GM19328 (cell line): ENCODE results near the gene ASPDH.
"Not testable (repeated sequence)": the region's sequence is repeated elsewhere in the genome, so short reads cannot be mapped to it uniquely, and the experiment has no call there.

Source experiments
- ATAC-seq: cut with Tn5 transposase; IDR thresholded peaks from one replicate; pipeline ENCODE4 v1.9.1; 2021; ENCODE audit warnings: mild to moderate bottlenecking, moderate library complexity; ENCODE audit not compliant: unreplicated experiment

ASPDH gene

DNA sequence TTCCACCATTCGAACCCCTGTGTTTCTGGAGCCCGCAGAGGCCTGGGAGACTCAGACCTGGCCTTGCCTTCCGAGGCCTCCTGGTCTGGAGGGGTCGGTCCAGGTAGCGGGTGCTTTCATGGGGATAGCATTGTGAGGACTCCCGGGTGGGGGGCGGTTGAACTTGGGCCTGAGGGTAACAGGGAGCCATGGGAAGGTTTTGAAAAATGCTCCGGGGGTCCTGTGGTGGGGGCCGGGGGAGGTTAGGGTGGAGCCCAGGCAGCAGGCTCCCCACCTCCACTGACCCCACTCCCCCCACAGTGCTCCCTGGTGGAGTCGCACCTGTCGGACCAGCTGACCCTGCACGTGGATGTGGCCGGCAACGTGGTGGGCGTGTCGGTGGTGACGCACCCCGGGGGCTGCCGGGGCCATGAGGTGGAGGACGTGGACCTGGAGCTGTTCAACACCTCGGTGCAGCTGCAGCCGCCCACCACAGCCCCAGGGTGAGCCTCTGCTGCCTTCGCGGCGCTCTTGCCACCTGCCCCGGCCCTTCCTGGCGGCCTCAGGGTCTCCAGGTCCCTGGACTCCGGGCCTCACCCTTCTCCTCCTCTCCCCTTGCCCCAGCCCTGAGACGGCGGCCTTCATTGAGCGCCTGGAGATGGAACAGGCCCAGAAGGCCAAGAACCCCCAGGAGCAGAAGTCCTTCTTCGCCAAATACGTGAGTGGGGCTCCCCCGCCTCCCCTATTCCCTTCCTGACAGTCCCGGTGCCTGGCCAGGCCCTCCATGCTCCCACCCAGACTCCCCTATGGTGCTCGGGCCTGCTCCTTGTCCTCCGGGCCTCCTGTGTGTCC is 33.2 kb downstream of the ASPDH start:
- no peak for ATAC-seq

DNA sequence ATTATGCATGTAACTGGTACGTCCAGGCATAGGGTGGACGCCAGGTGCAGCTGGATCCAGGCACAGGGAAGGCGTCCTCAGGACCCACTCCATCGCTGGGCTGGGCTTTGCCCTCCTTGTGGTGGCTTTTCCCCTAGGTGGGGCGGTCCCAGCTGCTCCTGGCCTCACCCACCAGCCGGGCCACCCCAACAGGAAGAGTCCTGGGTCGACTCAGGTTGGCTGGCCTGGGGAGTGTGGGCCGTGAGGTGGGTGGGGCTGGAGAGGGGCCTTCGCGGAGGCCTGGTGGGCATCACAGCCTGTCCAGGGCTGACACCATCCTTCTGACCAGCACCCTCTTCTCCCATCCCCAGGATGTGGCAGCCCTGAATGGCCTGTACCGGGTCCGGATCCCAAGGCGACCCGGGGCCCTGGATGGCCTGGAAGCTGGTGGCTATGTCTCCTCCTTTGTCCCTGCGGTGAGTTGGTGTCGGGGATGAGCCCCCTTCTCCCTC is 33.9 kb downstream of the ASPDH start:
- ATAC-seq = no peak

DNA sequence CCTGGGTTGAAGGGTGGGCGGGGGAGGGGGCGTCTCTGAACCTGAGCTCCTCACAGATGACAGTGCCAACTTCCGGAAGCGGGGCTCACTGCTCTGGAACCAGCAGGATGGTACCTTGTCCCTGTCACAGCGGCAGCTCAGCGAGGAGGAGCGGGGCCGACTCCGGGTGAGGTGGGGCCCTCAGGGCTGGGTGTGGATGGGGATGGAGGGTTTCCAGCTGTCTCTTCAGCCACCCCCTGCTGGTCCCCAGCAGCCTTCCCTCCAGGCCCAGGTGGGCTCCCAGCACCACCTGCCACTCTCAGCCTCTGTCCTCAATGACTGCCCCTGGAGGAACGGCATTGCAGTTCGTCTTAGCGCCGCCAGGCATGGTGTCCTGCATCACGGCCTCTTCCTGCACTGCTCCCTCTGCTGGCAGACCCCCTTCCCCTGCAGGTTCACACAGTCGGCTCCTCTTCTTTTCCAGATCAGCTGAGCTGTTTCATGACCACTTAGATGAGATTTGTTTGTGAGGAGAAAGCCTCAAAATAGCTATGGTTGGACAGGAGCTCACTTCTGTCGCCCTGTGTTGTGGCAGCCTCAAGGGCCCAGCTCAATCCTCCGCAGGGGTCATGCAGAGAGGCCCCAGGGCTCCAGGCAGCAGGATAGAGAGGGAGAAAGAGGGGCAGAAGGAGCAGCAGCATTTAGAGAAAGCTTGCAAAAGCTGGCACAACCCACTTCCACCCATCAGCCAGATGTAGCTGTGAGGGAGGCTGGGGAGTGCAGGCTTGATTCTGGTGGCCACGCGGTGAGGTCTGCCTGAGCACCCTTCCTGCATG is 34.6 kb downstream of the ASPDH start:
- no peak for ATAC-seq

DNA sequence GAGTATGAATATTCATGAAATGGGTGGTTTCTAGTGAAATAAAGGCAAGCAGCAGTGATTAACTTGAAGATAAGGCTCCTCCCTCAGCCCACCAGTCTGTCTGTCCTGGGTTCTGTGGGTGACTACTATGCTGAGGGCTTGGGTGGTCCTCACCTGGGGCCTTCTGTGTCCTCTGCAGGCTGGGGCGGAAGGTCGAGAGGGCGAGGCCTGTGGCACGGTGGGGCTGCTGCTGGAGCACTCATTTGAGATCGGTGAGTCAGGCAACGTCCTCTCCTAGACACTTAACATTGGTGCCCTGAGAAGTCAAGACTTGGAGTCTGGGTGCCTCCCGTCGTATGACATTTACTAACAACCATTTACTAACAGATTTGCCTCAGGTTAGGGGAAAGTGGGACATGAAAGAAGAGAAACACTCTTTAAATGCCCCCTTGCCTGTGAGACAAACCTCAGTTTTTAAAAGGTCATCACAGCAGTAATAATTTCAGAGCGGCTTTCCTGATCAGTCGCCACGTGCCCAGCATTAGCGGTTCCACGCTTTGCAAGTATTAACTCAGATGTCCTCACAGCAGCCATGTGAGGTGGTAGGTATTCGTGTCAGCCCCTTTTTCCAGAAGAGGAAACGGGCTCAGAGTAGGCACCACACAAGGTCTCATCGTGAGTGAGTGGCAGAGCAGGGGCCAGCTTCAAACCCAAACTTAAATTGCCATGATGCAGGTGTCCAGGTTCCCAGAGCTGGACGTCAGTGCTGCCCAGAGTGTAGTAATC is 35.8 kb downstream of the ASPDH start:
- ATAC-seq = no peak

DNA sequence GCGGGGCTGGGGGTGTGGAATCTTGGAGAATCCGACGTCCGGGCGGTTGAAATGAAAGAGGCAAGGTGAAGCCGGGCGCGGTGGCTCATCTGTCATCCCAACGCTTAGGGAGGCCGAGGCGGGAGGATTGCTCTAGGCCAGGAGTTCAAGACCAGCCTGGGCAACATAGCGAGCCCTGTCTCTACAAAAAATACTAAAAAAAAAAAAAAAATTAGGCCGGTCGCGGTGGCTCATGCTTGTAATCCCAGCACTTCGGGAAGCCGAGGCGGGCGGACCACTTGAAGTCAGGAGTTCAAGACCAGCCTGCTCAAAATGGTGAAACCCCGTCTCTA is 36.8 kb downstream of the ASPDH start:
- ATAC-seq = no peak

DNA sequence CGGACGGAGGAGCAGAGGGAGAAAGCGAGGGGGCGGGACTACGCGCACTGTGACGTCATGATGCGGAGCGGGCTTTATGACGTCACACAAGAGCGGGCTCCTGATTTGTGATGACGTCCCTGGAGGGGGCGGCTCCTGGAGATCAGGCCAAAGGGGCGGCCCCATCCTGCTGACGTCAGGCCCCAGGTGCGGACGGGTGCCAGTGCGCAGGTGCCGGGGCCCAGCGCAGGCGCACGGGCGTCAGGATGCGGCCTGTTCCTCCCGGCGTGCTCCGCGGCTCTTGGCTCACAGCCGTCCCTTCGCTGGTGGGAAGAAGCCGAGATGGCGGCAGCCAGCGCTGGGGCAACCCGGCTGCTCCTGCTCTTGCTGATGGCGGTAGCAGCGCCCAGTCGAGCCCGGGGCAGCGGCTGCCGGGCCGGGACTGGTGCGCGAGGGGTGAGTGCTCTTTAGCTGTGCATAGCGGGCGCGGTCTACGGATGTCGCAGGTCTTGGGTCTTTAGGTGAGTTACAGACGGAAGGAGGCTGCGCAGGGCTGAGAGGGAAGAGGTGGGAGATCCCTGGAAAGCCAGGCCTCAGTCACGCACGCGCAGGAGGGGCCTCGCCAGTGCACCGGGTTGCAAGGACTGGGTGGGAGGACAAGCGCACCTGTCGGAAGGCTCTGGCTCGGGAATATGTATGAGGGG is 37.3 kb downstream of the ASPDH start, which contains the start of the genes EMC10 and GARIN5A:
Gene EMC10 (plus strand): TSS at position 284 of the 683 bp plus-strand sequence. CDS start 38 bp downstream, at position 322.
Gene GARIN5A (minus strand): TSS at position 625 of the 683 bp plus-strand sequence. CDS start 460 bp downstream, at position 165.
- peak; percentile 88 for ATAC-seq

DNA sequence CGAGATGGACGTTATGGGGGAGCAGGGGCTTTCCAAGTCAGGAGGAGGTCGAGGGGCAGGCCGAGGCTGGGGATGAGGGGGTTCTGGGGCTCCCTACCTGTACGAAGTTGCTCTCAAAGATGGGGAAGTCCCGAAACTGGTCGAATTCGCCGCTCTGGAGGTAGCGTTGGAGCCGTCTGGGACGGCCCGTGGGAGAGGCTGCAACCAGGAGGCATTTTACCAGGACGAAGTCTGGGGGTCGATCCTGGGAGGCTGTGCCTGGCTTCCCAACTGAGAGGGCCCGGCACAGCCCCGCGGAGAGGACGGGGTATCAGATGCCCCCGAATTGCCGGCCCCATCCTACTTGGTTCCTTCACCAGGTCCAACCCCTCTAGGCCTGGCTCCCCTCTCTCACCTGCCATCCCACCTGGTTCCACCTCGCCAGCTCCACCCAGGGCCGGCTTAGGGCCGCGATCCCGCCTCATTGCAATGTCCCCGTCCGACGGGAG is 37.9 kb downstream of the ASPDH start:
- no peak for ATAC-seq

DNA sequence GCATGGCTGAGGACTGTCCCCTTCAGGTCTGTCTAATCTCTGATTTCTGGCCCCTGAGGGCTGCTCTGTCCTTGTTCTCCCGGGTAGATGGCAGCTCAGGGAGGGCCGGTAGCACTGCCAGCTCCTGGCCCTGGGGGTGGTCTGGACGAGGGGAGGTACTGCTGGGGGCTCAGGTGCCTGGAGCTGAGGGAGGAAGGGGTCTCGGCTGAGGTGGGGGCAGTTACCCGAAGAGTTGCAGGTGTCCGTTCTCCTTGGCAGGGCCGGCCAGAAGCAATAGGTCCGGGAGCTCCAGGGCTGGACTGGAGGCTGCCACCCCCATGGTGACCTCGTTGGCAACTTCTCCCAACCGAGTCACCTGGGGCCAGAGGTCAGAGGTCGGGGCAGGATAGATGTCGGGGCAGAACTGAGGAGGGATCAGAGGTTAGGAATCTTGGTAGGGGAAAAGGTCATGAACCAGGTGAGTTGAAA is 38.6 kb downstream of the ASPDH start:
- no peak for ATAC-seq

DNA sequence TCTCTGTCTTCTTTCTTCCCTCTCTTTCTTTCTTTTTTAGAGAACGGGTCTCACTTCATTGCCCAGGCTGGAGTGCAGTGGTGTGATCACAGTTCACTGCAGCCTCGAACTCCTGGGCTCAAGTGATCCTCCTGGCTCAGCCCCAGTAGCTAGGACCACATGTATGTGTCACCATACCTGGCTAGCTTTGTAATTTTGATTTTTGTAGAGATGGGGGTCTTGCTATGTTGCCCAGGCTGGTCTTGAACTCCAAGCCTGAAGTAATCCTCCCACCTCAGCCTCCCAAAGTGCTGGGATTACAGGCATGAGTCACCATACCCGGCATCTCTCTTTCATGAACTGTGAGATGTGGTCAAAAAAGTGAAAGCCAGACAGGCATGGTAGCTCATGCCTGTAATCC is 40.4 kb downstream of the ASPDH start:
- ATAC-seq = not testable (repeated sequence)

DNA sequence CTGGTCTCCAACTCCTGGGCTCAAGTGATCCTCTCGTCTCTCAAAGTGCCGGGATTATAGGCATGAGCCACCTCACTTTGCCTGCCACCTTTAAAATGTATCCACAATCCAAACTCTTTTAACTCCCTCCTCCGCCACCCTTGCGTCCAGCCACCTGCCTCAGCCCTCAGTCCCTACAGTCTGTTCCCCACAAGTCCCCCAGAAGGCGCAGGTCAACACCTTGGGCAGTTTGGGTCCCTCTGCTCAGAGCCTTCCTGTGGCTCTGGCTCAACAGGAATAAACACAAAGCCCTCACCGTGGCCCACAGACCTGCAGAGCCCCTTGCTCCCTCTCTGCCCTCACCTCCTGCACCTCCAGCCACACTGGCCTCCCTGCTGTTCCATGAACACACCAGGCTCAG is 44.9 kb downstream of the ASPDH start:
- no peak for ATAC-seq

DNA sequence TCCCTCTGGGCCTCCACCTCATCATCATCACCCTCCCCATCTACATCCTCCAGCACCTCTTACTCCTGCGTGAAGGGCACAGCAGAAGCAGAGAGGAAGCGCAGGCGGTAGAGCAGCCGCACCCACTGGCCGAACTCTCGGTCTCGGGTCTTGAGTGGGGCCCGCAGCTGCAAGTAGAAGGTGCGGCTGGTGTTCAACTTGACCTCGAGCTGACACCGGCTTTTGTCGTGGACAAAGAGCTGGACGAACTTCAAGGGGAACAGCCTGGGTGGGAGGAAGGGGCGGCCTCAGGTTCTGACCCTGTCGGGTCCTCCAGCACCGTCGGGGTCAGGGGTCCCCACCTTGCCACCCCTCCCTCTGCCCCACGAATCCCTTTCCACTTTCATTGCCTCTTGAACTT is 46.1 kb downstream of the ASPDH start:
- no peak for ATAC-seq

DNA sequence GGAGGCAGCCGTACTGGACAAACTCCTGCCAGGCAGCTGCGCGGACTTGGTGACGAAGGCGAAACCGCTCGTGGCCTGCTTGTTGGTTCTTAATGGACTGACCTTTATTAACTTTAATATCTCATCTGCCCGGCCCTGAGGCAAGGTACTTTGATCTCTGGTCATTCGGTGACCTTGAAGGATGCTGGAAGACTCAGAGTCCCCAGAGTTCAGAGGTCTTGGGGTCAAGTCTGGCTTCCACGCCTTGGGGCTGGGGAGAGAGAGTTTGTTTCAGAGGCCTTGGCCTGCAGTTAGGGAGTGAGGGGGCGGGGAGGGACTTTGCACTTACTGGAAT is 47.0 kb downstream of the ASPDH start:
- no peak for ATAC-seq

DNA sequence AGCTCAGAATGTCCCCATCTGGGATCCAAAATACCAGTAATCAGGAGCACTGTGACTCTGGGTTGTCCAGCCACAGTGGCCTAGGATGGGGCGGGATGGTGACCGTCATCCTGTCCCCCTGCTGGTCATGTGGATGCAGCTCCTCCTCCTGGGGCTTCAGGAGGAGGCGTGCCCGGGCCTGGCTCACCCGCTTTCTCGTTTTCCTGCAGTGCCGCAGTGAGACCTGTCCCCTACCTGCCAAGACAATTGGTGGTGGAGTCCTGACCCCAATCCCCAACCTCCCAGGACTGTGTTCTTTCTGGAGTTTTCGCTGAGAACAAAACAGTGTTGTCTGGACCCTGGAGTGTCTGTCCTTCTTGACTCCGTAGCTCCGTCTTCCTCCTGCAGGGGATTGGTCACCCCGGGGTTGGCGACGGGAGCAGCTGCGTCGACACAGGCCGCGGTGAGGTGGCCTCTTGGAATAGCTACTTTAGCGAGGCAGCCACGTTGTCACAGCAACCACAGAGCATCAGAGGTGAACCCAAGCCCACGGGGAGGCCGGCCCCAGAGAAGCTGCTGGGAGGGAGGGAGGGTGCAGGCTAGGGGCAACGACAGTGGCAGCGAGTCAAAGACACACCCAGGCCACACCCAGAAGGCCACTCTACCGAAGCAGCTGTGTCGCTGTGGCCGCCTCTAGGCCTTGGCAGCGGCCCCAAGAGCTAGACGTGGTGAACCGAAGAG is 47.6 kb downstream of the ASPDH start:
- no peak for ATAC-seq

DNA sequence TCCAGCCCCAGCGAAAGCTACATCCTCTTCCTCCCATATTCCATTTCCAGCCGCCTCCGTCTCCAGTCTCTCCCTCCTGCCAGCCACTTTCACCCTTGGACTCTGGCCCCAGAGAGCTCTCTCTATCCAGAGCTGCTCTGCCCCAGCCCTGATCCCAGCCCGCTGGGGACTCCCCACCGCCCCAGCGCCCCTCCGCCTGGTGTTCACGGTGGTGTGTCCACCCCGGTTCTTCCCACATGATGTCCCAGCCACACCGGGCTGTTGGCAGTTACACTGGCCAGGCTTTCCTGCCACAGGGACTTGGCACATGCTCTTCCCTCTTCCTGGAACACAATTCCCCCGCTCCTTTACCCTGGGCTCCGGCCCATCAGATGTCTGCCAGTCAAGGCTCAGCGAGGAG is 48.7 kb downstream of the ASPDH start:
- ATAC-seq = no peak

DNA sequence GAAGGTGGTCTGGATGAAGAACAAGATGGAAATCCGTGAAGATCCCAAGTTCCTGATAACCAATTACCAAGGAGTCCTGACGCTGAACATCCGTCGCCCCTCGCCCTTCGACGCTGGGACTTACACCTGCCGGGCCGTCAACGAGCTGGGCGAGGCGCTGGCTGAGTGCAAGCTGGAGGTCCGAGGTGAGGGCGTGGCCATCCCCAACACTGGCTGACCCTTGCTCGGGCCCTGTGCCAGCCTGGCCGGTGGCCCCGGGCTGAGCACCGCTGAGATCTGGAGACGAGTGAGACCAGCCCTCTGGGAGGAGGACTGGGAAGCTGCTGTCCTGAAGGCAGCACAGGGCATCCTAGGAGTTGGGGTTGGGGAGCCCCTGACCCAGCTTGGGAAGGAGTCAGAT is 49.4 kb downstream of the ASPDH start:
- ATAC-seq = no peak

DNA sequence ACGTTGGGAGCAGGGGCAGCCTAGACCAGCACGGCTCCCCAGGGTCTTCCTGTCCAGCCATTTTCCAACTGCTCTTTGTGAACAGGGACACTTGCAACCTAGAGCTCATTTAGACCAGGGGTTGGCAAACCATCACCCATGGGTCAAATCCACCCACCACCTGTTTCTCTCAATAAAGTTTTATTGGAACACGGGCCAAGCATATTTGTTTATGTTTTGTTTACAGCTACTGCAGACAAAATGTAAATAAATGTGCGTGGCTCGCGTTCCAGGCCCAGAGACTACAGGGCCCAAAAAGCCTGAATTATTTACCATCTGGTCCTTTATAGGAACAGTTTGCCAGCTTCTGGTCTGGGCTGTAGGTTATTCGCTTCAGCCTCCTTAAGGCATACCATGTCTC is 50.7 kb downstream of the ASPDH start:
- no peak for ATAC-seq
